Caki2 (cell line): ENCODE results near the gene CXCL1. TPM values are rescaled to one million over a fixed set of nuclear protein-coding genes. Genes with fewer than 3 reads are reported as not detected.
A peak's percentile ranks its signal among the peaks of the same experiment; 100 is the strongest.

Experiments
- DNase-seq: peaks from one replicate; pipeline ENCODE4 v3.0.0-alpha.2; 2015; ENCODE audit warnings: low read depth
- in situ Hi-C: cut with HindIII; loops from 2 replicates; pipeline ENCODE4 v1.10.0; 2016; ENCODE audit warnings: low sequenced_read_pairs, low pct_unique_long_range_greater_than_20kb, mixed read lengths
- total RNA-seq: library from RNA; depleted of rRNA; stranded (reverse); fragments of >200 nt; shearing (Covaris generic); gene quantifications from 2 replicates; pipeline ENCODE4 v1.2.3, GENCODE V29; 2014; ENCODE audit warnings: low replicate concordance

CXCL1 gene
- total RNA-seq, 1 experiment from 2014 or later: 2.7 TPM

GRCh38 chr4:73848183-73848777 lies 20.9 kb upstream of the CXCL1 start:
- in situ Hi-C loops: no loop called here
- DNase-seq: no peak

- DNase-seq: no peak
- in situ Hi-C loops: no loop called here
These were observed 18.8 kb upstream of the CXCL1 start for GRCh38 chr4:73850261-73850970.

- in situ Hi-C loops: no loop called here
- no peak for DNase-seq
These were observed 17.9 kb upstream of the CXCL1 start for GRCh38 chr4:73851293-73851692.

- in situ Hi-C loops: no loop called here
- DNase-seq: no peak
These were observed 16.4 kb upstream of the CXCL1 start for GRCh38 chr4:73852771-73853170.

GRCh38 chr4:73853246-73853704 lies 15.9 kb upstream of the CXCL1 start, which contains the start of gene PF4V1:
PF4V1 (plus strand) TSS chr4:73853296; CDS start chr4:73853363, 67 bp downstream.
- no peak for DNase-seq
- in situ Hi-C loops: no loop called here

GRCh38 chr4:73853718-73854473 lies 15.3 kb upstream of the CXCL1 start:
- DNase-seq: no peak
- in situ Hi-C loops: no loop called here

GRCh38 chr4:73855406-73855805 lies 13.8 kb upstream of the CXCL1 start:
- no peak for DNase-seq

GRCh38 chr4:73856518-73856917 lies 12.7 kb upstream of the CXCL1 start:
- DNase-seq: peak; percentile 36
- in situ Hi-C loops: no loop called here

More at GRCh38 chr4:73855406-73855805, 13.8 kb upstream of the CXCL1 start:
- in situ Hi-C loops: no loop called here

- in situ Hi-C loops: no loop called here
- no peak for DNase-seq
These were observed 9.5 kb upstream of the CXCL1 start for GRCh38 chr4:73859614-73860088.

GRCh38 chr4:73860181-73860580 lies 9.0 kb upstream of the CXCL1 start:
- DNase-seq: no peak
- in situ Hi-C loops: no loop called here

GRCh38 chr4:73860917-73861316 lies 8.3 kb upstream of the CXCL1 start:
- no peak for DNase-seq
- in situ Hi-C loops: no loop called here

- in situ Hi-C loops: no loop called here
- DNase-seq: no peak
These were observed 6.9 kb upstream of the CXCL1 start for GRCh38 chr4:73862322-73862721.

GRCh38 chr4:73864365-73864764 lies 4.8 kb upstream of the CXCL1 start:
- in situ Hi-C loops: no loop called here
- peak; percentile 19 for DNase-seq

- no peak for DNase-seq
- in situ Hi-C loops: no loop called here
These were observed 4.2 kb upstream of the CXCL1 start for GRCh38 chr4:73864961-73865360.

- in situ Hi-C loops: no loop called here
- DNase-seq: no peak
These were observed 3.6 kb upstream of the CXCL1 start for GRCh38 chr4:73865431-73866096.

- DNase-seq: no peak
- in situ Hi-C loops: no loop called here
These were observed 2.9 kb upstream of the CXCL1 start for GRCh38 chr4:73866246-73866645.

GRCh38 chr4:73867783-73868182 lies 1.4 kb upstream of the CXCL1 start:
- in situ Hi-C loops: no loop called here
- no peak for DNase-seq
